OCI-LY1 (cell line): ENCODE measurements around the gene GPR173.

Source experiments
- CTCF ChIP-seq: fragments of 200-600 bp; sonication (generic), shearing (Covaris generic); IDR thresholded peaks from 2 replicates; pipeline ENCODE4 v1.5.1; 2017; ENCODE audit warnings: mild to moderate bottlenecking, antibody characterized with exemption, low read length, moderate library complexity, mixed read lengths
- EZH2 ChIP-seq: fragments of 200-600 bp; sonication (generic), shearing (Covaris generic); IDR thresholded peaks from 2 replicates; pipeline ENCODE4 v1.8.0; 2017; ENCODE audit warnings: borderline replicate concordance, mixed run types, mild to moderate bottlenecking, antibody characterized with exemption, low read length, moderate library complexity, mixed read lengths

- no peak for TF ChIP-seq CTCF
- TF ChIP-seq EZH2, result no peak
Measured at GRCh38 chrX:53078943-53079342, 30.4 kb downstream of the GPR173 start.
